Thyroid gland (tissue), 4 donors: ENCODE results near the gene DDIAS.

Experiments used
- CTCF ChIP-seq, 6 experiments: fragments of 200-600 bp in 3 of 6; fragments of 450-650 bp in 3 of 6; sonication (generic) in 3 of 6; IDR thresholded peaks; one replicate each; pipeline ENCODE4 v1.5.1; 2016 to 2019; ENCODE audit warnings: antibody characterized with exemption in 6 of 6, mild to moderate bottlenecking in 2 of 6, inconsistent platforms in 1 of 6, moderate library complexity in 1 of 6
- POLR2A ChIP-seq, 2 donors: fragments of 450-650 bp; IDR thresholded peaks; one replicate each; pipeline ENCODE4 v1.6.1; 2017; ENCODE audit warnings: antibody characterized with exemption in 2 of 2, mild to moderate bottlenecking in 2 of 2, moderate library complexity in 1 of 2

- no peak for TF ChIP-seq POLR2A (IDR thresholded peaks at IDR 0.05)
- no peak for TF ChIP-seq CTCF (IDR thresholded peaks at IDR 0.05)
These were observed 28.7 kb downstream of the DDIAS start for GRCh38 chr11:82930229-82930628.
